K562 (cell line): ENCODE results near the gene RNU1-2. TPM values are rescaled to one million over a fixed set of nuclear protein-coding genes. Genes with fewer than 3 reads are reported as not detected.
A peak's percentile ranks its signal among the peaks of the same experiment; 100 is the strongest.
"Not testable (repeated sequence)": the region's sequence is repeated elsewhere in the genome, so short reads cannot be mapped to it uniquely, and the experiment has no call there.

Experiments
- ATAC-seq: fragments of 200-7000 bp; cut with Tn5 transposase; 3 replicates; pipeline ENCODE4 v1.9.1; 2020; ENCODE audit warnings: moderate library complexity
- BruUV-seq: library from RNA; stranded (reverse); fragments of 400-500 nt; replicated peaks from 2 replicates; lab custom pipeline; 2021; lab: Mats Ljungman, UMichigan
- CTCF ChIA-PET: fragments of 300-600 bp; formaldehyde crosslinking; extraction: SDS; loops from one replicate; lab custom pipeline; 2021; ENCODE audit warnings: low intra/inter-chr PET ratio; lab: Yijun Ruan, JAX
- POLR2A ChIA-PET: fragments of 300-600, 350-650 bp; sonication (Branson Sonifier 250); formaldehyde crosslinking; extraction: SDS; loops from one replicate; lab custom pipeline; 2021; ENCODE audit warnings: antibody characterized with exemption, inconsistent platforms; lab: Yijun Ruan, JAX
- DNase-seq, 4 experiments: peaks; one replicate each; pipeline versions ENCODE4 v3.0.0 to v3.0.0-alpha.2; 2011 to 2018; ENCODE audit warnings: low spot score in 3 of 4, mixed read lengths in 3 of 4; ENCODE audit errors: extremely low read depth in 1 of 4
- FAIRE-seq: peaks from 2 replicates; lab custom pipeline; 2011; peaks lifted over from hg19 to GRCh38; lab: Jason Lieb, UNC
- H2AFZ ChIP-seq: 2 replicates; pipeline ENCODE4 v1.6.0; 2011; ENCODE audit warnings: low read depth, low read length, control low read depth, inconsistent platforms
- H3K27ac ChIP-seq: fragments of 200-600 bp; 3 replicates; pipeline ENCODE4 v1.8.0; 2011; ENCODE audit warnings: low read depth, mild to moderate bottlenecking, control low read depth, inconsistent platforms, low read length, moderate library complexity, mixed read lengths; ENCODE audit errors: extremely low read depth
- H3K27me3 ChIP-seq, 2 experiments: fragments of 300-600 bp in 1 of 2; 2 replicates in 1 of 2; 3 replicates in 1 of 2; pipeline versions ENCODE4 v1.6.0 to v1.8.0; 2011; ENCODE audit warnings: inconsistent platforms in 2 of 2, low read length in 2 of 2, mild to moderate bottlenecking in 1 of 2, mixed read lengths in 1 of 2, moderate library complexity in 1 of 2; ENCODE audit not compliant: control insufficient read depth in 2 of 2, insufficient read depth in 2 of 2
- H3K36me3 ChIP-seq: fragments of 300-600 bp; 3 replicates; pipeline ENCODE4 v1.8.0; 2011; ENCODE audit warnings: mild to moderate bottlenecking, low read length, inconsistent platforms; ENCODE audit not compliant: control insufficient read depth, insufficient read depth
- H3K4me1 ChIP-seq, 2 experiments: fragments of 200-600 bp in 1 of 2; replicated peaks in 1 of 2; 2 replicates in 1 of 2; 3 replicates in 1 of 2; pipeline versions ENCODE4 v1.5.1 to v1.8.0; 2011; ENCODE audit warnings: inconsistent platforms in 2 of 2, low read length in 2 of 2, mild to moderate bottlenecking in 1 of 2, mixed read lengths in 1 of 2, moderate library complexity in 1 of 2; ENCODE audit not compliant: control insufficient read depth in 2 of 2, insufficient read depth in 2 of 2
- H3K4me2 ChIP-seq: 2 replicates; pipeline ENCODE4 v1.6.1; 2011; ENCODE audit warnings: low read length, control low read depth, inconsistent platforms, mixed read lengths; ENCODE audit not compliant: insufficient read depth
- H3K4me3 ChIP-seq: fragments of 200-600 bp; sonication (generic), shearing (Covaris generic); 2 replicates; pipeline ENCODE4 v1.5.1; 2016; ENCODE audit warnings: control low read depth, inconsistent platforms
- H3K79me2 ChIP-seq: fragments of 200-600 bp; 3 replicates; pipeline ENCODE4 v1.8.0; 2011; ENCODE audit warnings: low read length, inconsistent platforms; ENCODE audit not compliant: control insufficient read depth, insufficient read depth
- H3K9ac ChIP-seq, 2 experiments: 2 replicates each; pipeline versions ENCODE4 v1.6.0 to v1.6.1; 2011; ENCODE audit warnings: low read depth in 2 of 2, low read length in 2 of 2, control low read depth in 1 of 2, inconsistent platforms in 1 of 2, mild to moderate bottlenecking in 1 of 2, mixed read lengths in 1 of 2; ENCODE audit not compliant: insufficient read depth in 1 of 2
- H3K9me1 ChIP-seq: one replicate; pipeline ENCODE4 v1.6.0; 2011; ENCODE audit warnings: inconsistent platforms, mild to moderate bottlenecking, low read length, moderate library complexity; ENCODE audit not compliant: control insufficient read depth, insufficient read depth
- H3K9me3 ChIP-seq: replicated peaks from 2 replicates; pipeline ENCODE4 v1.5.1; 2011; ENCODE audit warnings: low read depth, low read length, inconsistent platforms; ENCODE audit not compliant: control insufficient read depth, insufficient read depth
- H4K20me1 ChIP-seq: replicated peaks from 2 replicates; pipeline ENCODE4 v1.6.1; 2011; ENCODE audit warnings: low read length, inconsistent platforms, mixed read lengths; ENCODE audit not compliant: control insufficient read depth, insufficient read depth
- ADNP ChIP-seq: fragments of 200-800 bp; sonication (Bioruptor generic); IDR thresholded peaks from 2 replicates; pipeline ENCODE4 v1.6.1; 2016; ENCODE audit warnings: missing genetic modification characterization, missing compliant biosample characterization
- ARNT ChIP-seq, 2 experiments: fragments of 450-650 bp; IDR thresholded peaks; 2 replicates each; pipeline ENCODE4 v1.6.1; 2016; ENCODE audit warnings: mild to moderate bottlenecking in 1 of 2
- ATF7 ChIP-seq: fragments of 450-650 bp; IDR thresholded peaks from 2 replicates; pipeline ENCODE4 v1.7.1; 2014; ENCODE audit warnings: mild to moderate bottlenecking, moderate library complexity
- BCOR ChIP-seq: fragments of 450-650 bp; IDR thresholded peaks from 2 replicates; pipeline ENCODE4 v1.6.1; 2016
- BRD9 ChIP-seq: fragments of 450-650 bp; IDR thresholded peaks from 2 replicates; pipeline ENCODE4 v1.6.1; 2018; ENCODE audit warnings: low read depth; ENCODE audit not compliant: partially characterized antibody
- FOSL1 ChIP-seq: fragments of 200-800 bp; sonication (Bioruptor generic); conservative IDR thresholded peaks from 2 replicates; pipeline ENCODE4 v1.6.1; 2016; ENCODE audit warnings: missing genetic modification characterization, missing compliant biosample characterization
- HDAC2 ChIP-seq: fragments of 450-650 bp; IDR thresholded peaks from 2 replicates; pipeline ENCODE4 v1.6.1; 2016; ENCODE audit warnings: mild to moderate bottlenecking
- KDM1A ChIP-seq, 2 experiments: fragments of 450-650 bp; IDR thresholded peaks; 2 replicates each; pipeline ENCODE4 v1.6.1; 2016; ENCODE audit warnings: mild to moderate bottlenecking in 2 of 2
- MAFG ChIP-seq: fragments of 450-650 bp; conservative IDR thresholded peaks from 2 replicates; pipeline ENCODE4 v1.6.1; 2016; ENCODE audit warnings: missing genetic modification characterization, missing compliant biosample characterization
- NFE2 ChIP-seq: IDR thresholded peaks from 2 replicates; pipeline ENCODE4 v1.6.1; 2014; ENCODE audit warnings: antibody characterized with exemption, low read depth
- RBM25 ChIP-seq: fragments of 200-400 bp; formaldehyde crosslinking; IDR thresholded peaks from 2 replicates; pipeline ENCODE4 v1.6.1; 2018; ENCODE audit warnings: low read length, low read depth, moderate library complexity; ENCODE audit not compliant: severe bottlenecking
- SMARCA5 ChIP-seq: fragments of 450-650 bp; IDR thresholded peaks from 2 replicates; pipeline ENCODE4 v1.6.1; 2016
- ZFP36 ChIP-seq: fragments of 150-350 bp; IDR thresholded peaks from 2 replicates; pipeline ENCODE4 v1.6.1; 2018; ENCODE audit warnings: low read length, low read depth; ENCODE audit not compliant: partially characterized antibody
- ZNF316 ChIP-seq: fragments of 450-650 bp; IDR thresholded peaks from 2 replicates; pipeline ENCODE4 v1.6.1; 2016
- ZNF384 ChIP-seq: IDR thresholded peaks from 2 replicates; pipeline ENCODE4 v1.6.1; 2012; ENCODE audit warnings: low read depth, low read length, improper control_type of control experiment
- WGBS: fragments of 100-300 bp; shearing (Covaris generic); methylation state at CpG from one replicate; pipeline ENCODE4 v1.1.6; 2016; ENCODE audit warnings: low coverage, mixed read lengths; ENCODE audit not compliant: insufficient coverage; ENCODE audit errors: missing lambda C conversion rate; 5-methylcytosine and 5-hydroxymethylcytosine counted together
- in situ Hi-C: fragments of 300-500 bp; cut with MboI; formaldehyde crosslinking; loops from 4 replicates; pipeline ENCODE4 v1.15.0; 2018; ENCODE audit warnings: inconsistent platforms, mixed read lengths
- intact Hi-C: fragments of 100-400 bp; cut with micrococcal nuclease; formaldehyde crosslinking; loops from 2 replicates; pipeline ENCODE4 v1.14.2; 2022
- polyA plus RNA-seq, 8 experiments: library from polyadenylated mRNA; depleted of rRNA in 4 of 8; stranded (reverse) in 5 of 8; unstranded in 3 of 8; fragments of >200 nt; fragmentation: Nextera tagmentation in 2 of 8; fragmentation: Illumina TruSeq in 1 of 8; extraction: Ambion mirVana in 2 of 8; extraction: Trizol in 1 of 8; gene quantifications; 2 replicates each; pipeline versions ENCODE4 v1.2.1 to v1.2.3, GENCODE V29; 2011 to 2014; ENCODE audit warnings: inconsistent platforms in 1 of 8, missing spikeins in 1 of 8
- total RNA-seq, 7 experiments: library from RNA; depleted of rRNA in 6 of 7; stranded (reverse); fragments of >200 nt in 6 of 7; fragmentation: Illumina TruSeq in 2 of 7; extraction: Trizol in 2 of 7; gene quantifications; 2 replicates each; pipeline versions ENCODE4 v1.2.1 to v1.2.3, GENCODE V29; 2011 to 2021; ENCODE audit warnings: low replicate concordance in 1 of 7

RNU1-2 gene
- total and polyA plus RNA-seq, 9 of the 15 experiments (the other 6 are each of a cell fraction or from before 2014, with no cell fraction given): under 0.01 to 32,823 (median 2,538) TPM; not detected in 4

GRCh38 chr1:16931206-16931934 is 35.6 kb downstream of the RNU1-2 start:
- H3K4me3 ChIP-seq, H3K9me3 ChIP-seq, H3K4me2 ChIP-seq, in situ Hi-C loops, H3K27ac ChIP-seq, H3K27me3 ChIP-seq, H2AFZ ChIP-seq, H4K20me1 ChIP-seq, ATAC-seq, H3K9me1 ChIP-seq, H3K9ac ChIP-seq, H3K36me3 ChIP-seq, DNase-seq, intact Hi-C loops, H3K79me2 ChIP-seq, FAIRE-seq, BruUV-seq, CTCF ChIA-PET: not testable (repeated sequence)
- TF ChIP-seq RBM25 (peak; percentile 90), ATF7 (0 out of 2 replicates have a peak, but pooled peaks have one; percentile 14), KDM1A (IDR thresholded peaks at IDR 0.05) (peak in 1 of 2 experiments; percentile 59; a peak in 1 of 4 replicates), NFE2 (0 out of 2 replicates have a peak, but pooled peaks have one; percentile 17), ARNT (IDR thresholded peaks at IDR 0.05) (peak in 1 of 2 experiments; percentile 59; a peak in 1 of 4 replicates), ZNF316 (peak; percentile 40; the same call in 1 of the 2 replicates), HDAC2 (0 out of 2 replicates have a peak, but pooled peaks have one; percentile 40), SMARCA5 (peak; percentile 92), BRD9 (peak; percentile 56), ZNF384 (peak; percentile 47), MAFG (tag) (peak; percentile 17; the same call in 1 of the 2 replicates), ZFP36 (peak; percentile 90), BCOR (peak; percentile 96), FOSL1 (0 out of 2 replicates have a peak, but pooled peaks have one; percentile 20), ADNP (tag) (peak; percentile 65; the same call in 1 of the 2 replicates)
- 63% methylated on average over 17 of the region's 18 CpGs for WGBS
- peaks cover 3 to 29% of the 10 kb centered on the region in 2 experiments; a peak in 4 of 5 replicates for H3K4me1 ChIP-seq
- POLR2A ChIA-PET: interaction anchor here (1.7 to 3.2 kb wide), 2 partner anchors 10 to 26 kb away, joined by 5 to 16 read pairs; partner anchors contain the start of gene CROCC

- H3K27me3 ChIP-seq, in situ Hi-C loops, H3K4me2 ChIP-seq, H3K27ac ChIP-seq, DNase-seq, CTCF ChIA-PET, intact Hi-C loops, FAIRE-seq, H3K9ac ChIP-seq, H3K9me1 ChIP-seq, BruUV-seq, H3K36me3 ChIP-seq, ATAC-seq, H3K4me3 ChIP-seq, H3K9me3 ChIP-seq, H4K20me1 ChIP-seq, H3K79me2 ChIP-seq, H2AFZ ChIP-seq: not testable (repeated sequence)
- POLR2A ChIA-PET: interaction anchor here (1.3 kb wide), 1 partner anchor 10 kb away, joined by 7 read pairs; no protein-coding TSS in a partner anchor
- peaks cover 3 to 33% of the 10 kb centered on the region in 2 experiments; a peak in 4 of 5 replicates for H3K4me1 ChIP-seq
Observed at GRCh38 chr1:16933945-16934344, 38.2 kb downstream of the RNU1-2 start.
